Activated CD4-positive, alpha-beta T cell treated with anti-CD3 and anti-CD28 coated beads, Interleukin-10, Interleukin-2, amounts not matched to agents 100 ng/mL and 50 ng/mL, durations not matched to agents 16 hours and 8 hours (primary cell): ENCODE data around the gene USP7.
"Not testable (repeated sequence)": the region's sequence is repeated elsewhere in the genome, so short reads cannot be mapped to it uniquely, and the experiment has no call there.

Experiments used
- DNase-seq: peaks from one replicate; pipeline ENCODE4 v3.0.0-alpha.2; 2020

Gene USP7

GRCh38 chr16:8874388-8874787 is 89.3 kb downstream of the USP7 start:
- no peak for DNase-seq

- not testable (repeated sequence) for DNase-seq
Observed at GRCh38 chr16:8873866-8874195, 89.9 kb downstream of the USP7 start.

DNA sequence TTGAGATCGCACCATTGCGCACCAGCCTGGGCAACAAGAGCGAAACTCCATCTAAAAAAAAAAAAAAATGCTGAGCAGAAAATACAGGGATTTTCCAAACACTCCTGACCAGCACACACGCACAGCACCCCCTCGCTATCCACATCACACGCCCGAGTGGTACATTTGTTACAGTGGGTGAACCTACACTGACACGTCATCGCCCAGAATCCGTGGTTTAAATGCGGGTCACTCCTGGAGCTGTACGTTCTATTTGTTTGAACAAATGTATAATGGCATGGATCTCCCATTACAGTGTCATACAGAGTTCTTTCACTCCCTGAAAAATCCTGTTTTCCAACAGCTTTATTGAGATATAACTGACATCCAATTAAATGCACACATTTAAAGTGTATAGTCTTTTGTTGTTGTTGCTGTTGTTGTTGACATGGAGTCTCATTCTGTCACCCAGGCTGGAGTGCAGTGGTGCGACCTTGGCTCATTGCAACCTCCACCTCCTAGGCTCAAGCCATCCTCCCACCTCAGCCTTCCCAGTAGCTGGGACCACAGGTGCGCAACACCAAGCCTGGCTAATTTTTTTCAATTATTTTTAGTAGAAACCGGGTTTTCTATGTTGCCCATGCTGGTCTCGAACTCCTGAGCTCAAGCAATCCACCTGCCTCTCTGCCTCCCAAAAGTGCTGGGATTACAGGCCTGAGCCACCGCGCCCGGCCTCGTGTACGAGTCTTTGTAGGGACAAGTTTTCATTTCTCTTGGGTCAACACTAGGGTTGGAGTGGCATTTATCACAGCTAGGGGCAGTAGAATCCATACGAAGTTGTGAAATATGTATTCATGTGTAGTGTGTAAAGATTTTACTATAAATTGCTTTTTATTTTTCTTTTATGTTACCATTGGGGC is 90.5 kb downstream of the USP7 start:
- no peak for DNase-seq

DNA sequence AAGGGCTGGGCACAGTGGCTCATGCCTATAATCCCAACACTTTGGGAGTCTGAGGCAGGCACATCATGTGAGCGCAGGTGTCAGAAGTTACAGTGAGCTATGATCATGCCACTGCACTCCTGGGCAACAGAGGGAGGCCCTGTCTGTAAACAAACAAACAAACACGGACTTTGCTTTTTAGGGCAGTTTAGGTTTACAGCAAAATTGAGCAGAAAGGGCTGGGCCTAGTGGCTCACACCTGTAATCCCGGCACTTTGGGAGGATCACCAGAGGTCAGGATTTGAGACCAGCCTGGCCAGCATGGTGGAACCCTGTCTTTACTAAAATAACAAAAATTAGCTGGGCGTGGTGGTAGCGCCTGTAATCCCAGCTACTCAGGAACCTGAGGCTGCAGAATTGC is 91.6 kb downstream of the USP7 start:
- no peak for DNase-seq

- not testable (repeated sequence) for DNase-seq
Observed at GRCh38 chr16:8869988-8870241, 93.8 kb downstream of the USP7 start.

DNA sequence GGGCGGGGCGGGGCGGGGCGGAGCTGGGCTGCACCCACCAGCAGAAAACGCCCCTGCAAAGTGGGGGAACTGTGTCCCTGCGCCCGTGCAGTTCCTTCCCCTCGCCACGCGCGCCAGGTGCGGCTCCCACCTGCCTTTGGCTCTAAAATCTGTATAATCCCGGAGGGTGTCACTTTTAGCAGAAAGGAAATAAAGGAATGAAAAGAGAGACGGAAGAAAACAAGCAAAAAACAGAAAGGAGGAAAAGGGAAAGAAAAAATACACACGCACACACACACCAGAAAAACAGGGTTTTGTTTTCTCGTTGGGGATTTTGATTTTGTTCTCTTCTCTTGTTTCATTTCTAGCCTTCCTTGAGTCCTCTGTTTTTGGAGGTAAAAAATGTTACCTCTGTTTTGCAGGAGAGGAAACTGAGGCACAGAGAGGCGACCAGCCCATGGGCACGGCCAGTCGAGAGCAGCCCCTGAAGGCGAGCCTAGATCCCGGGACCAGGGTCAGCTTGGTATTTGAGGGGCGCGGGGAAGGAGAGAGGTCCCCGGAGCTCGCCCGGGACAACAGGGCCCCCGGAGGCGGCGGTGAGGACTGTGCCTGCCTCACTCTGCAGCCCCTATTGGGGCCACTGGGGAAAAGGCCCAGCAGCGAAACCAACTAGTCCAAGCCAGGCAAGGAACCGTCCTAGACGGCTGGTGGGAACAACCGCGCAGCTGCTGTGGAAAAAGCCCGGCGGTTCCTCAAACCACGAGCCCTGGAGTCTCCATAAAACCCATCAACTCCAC is 94.3 kb downstream of the USP7 start:
- no peak for DNase-seq

DNA sequence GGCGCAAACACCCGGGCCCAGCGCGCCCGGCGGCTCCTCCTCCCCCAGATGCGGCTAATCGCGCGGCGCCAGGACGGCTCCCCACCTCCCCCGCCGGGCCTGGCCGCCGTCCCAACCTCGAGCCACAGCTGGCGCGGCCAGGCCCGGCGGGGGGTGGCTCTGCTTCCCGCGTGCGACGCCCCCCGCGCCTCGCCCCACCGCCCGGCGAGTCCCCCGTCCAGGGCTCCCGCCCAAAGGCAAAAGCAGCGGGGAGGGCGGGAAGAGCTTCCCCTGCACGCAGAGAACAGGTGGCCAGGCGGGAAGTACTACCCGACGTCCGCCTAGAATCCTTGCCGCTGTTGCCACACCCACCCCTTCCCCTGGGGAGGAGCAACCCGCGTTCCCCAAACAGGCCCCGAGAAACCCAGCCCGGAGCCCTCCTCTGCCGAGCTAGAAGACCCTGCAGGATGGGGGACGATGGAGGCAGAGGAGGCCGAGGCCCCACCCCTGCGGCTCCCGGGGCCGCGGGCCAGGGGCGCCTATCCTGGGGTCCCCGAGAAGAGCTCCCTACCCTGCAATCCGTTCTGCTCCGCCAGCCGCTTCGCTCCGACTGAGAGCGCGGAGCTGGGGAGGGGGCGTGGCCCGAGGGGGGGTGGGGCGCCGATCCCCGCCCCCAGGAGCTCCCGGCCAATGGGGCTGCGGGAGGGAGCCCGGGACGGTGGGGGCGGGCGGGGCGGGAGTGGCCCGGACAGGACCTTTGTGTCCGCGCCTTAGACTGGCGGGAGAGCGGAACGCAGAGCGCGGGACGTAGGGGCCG is 95.1 kb downstream of the USP7 start, which contains the start of gene CARHSP1:
CARHSP1 (minus strand) TSS at position 591 of the 796 bp plus-strand sequence. CDS start 9,678 bp downstream, outside the sequence.
- DNase-seq: peak; percentile 90

- DNase-seq: peak; percentile 33
Observed at GRCh38 chr16:8867932-8868415, 95.7 kb downstream of the USP7 start.

DNA sequence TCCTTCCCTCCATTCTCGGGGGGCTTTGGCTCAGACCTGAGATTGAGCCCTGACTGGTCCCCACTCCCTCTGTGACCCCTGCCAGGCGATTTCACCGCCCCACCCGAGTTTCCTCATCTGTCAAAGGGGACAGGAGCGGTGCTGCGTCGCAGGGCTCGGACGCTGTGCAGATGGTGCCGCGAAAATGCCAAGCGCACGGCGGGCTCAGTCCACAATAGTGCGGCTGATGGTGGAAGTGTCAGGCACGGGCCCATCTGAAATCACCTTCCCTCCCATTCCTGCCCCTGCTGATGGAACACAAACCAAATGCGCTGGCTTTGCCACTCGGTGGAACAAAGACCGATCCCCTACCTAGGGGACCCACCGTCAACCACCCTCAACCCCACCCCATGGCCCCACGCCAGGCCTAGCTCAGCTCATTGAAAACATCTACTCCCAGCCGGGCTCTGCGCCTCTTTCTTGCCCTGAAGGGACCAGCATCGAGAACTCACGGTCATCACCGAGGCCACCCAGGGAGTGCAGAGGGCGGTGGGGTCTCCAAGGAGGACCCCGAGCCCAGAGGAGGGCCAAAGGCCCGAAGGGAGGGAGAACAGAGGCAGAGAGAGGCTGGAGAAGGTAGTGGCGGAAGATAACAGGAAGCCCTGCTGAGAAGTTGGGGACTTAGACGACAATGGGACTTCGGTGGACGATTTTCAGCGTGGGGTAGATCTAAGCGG is 96.3 kb downstream of the USP7 start:
- no peak for DNase-seq

GRCh38 chr16:8866884-8867215 is 96.9 kb downstream of the USP7 start:
- DNase-seq: no peak

DNA sequence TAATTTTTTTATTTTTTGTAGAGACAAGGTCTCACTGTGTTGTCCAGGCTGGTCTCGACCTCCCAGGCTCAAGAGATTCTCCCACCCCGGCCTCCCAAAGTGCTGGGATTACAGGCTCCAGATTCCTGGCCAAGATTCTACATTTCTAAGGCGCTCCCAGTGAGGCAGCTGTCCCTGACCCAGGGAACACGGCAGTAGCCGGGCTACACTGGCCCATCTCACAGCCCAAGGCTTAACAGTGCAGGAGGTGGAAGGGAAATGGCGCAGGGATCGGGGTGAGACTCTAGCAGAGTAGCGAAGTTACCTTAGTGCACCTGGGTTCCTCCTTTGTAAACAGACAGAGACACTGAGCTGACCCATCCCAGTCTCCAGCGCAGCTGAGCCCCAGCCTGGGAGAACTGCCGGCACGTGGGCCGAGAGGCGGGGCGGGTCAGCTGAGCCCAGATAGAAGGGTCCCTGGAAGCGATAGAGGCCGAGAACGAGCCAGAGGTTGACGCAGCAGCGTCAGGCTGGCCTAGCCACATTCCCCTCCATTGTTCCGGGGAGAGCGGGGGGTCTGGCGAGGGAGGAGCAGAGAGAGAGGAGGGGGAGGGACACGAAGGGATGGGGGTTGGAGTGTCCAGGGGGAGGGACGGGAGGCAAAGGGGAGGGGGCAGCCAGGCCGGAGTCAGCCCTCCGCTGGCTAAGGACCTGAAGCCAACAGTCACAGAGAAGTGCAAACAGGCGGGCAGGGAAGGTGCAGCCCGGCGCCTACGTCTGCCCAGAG is 97.4 kb downstream of the USP7 start:
- DNase-seq: no peak

GRCh38 chr16:8865145-8865882 is 98.4 kb downstream of the USP7 start:
- DNase-seq: no peak

- no peak for DNase-seq
Observed at GRCh38 chr16:8864480-8865110, 99.1 kb downstream of the USP7 start.

DNA sequence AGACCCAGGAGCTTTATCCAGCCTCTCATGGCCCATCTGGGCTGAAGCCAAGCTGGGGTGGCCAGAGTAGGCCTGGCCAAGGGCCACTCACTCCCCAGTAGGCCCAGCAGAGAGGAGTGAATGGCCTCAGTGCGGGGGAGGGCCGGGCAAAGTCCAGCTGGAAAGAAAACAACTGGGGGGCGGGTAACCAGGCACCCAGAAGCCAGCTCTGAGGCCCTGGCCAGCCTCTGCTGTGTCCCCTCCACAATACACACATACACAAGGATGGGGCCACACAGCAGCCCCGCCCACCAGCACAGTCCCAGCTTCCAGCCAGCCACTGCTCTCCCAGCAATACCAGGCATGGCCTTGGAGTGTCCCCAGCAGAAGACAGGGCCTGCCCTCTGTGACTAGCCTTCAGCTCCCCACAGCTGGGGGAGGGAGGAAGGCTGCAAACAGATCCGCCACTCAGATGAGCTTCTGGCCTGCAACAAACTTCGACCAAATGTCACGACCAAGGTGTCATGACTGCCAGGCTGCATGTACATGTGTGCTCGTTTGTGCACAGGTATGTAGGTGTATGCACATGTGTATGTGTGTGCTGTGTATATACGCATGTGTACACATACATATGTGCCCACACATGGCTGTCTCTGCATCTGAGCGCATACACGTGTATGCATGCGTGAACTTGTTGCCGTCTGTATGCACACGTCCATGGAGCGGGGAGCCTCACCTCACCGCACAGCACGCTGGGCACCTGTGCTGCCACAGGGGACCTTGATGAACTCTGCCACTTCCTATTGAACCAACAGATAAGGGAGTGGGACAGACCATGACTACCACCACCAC is 99.9 kb downstream of the USP7 start:
- no peak for DNase-seq

DNA sequence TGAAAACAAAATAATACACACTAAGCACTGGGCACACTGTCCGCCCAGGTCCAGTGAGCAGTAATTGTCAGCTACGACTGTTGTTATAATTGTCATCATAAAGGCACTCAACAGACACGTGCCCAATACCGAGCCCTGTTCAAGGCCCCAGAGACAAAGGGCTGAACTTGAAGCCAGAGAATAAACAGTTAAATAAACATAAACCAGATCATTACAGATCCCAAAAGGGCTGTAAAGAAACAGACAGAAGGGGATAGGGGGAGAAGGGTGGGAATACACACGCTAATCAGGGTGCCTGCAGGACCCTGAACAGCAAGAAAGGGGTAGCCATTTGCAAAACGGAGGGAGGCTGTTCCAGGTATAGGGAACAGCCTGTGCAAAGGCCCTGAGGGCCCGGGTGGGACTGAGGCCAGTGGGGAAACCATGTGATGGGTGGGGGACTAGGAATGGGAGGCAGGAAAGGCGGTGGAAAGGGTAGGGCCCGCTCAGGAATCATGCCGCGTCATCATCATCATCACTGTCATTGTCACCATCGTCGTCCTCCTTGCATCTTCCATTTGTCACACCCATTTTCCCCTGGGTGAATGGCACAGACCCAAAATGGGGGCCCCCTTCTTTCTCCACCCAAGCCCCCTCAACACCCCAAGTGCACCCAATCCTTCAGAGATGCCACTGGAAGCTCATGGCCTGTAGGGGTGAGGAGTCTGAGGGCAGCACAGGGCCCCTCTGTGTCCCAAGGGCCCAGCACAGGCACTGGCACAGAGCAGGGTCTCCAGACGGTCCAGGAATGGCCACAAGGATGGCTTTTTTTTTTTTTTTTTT is 101.2 kb downstream of the USP7 start:
- no peak for DNase-seq

- no peak for DNase-seq
Observed at GRCh38 chr16:8861563-8862308, 102.0 kb downstream of the USP7 start.

DNA sequence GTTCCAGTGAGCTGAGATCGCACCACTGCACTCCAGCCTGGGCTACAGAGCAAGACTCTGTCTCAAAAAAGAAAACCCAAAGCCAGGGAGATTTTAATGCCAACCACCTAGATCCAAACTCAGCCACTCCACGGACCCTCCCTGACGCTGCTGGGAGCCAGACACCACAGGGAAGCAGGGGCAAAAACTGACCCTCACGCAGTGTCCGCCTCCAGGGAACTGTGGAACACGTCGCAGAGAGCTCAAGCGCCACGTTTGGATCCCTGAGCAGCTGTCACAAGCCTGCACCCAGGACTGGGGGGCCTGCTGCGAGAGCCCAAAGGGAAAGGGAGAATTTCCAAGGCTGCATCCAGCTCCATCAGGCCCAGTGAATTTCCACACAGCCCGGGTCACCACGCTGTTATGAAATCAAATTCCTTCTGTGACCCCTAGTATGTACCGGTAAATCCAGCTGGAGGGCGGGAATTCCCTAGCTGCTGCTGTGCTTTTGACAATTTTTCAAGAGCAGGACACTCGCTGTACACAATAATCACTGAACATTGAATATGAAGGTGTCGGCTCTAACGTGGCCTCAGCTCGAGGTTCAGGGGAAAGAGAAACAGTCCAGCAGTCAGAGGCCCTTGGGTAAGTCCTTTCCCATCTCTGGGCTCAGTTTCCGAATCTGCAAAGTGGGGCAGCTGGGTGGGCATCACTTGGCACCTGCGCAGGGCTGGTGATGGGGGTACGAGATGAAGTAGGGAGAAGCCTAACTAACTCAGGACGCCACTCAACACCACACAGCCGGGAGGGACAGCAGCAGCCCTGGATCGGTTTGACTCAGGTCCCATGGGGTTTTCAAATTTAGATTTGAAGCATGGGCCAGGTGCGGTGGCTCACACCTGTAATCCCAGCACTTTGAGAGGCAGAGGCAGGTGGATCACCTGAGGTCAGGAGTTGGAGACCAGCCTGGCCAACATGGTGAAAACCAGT is 103.5 kb downstream of the USP7 start:
- no peak for DNase-seq
